ENCODE data around the gene GOLGA6L10.
"Not testable (repeated sequence)": the region's sequence is repeated elsewhere in the genome, so short reads cannot be mapped to it uniquely, and the experiment has no call there.

Gene GOLGA6L10

GRCh38 chr15:82317091-82317489 lies 32.2 kb downstream of the GOLGA6L10 start:
- H3K4me3 ChIP-seq (ENCODE audit: low read depth, low read length) = no peak overlapping the region
- TF ChIP-seq CTCF (IDR thresholded peaks at IDR 0.05; ENCODE audit: control insufficient read depth, extremely low read depth, insufficient read depth) = no peak

GRCh38 chr15:82316247-82317090 lies 32.8 kb downstream of the GOLGA6L10 start:
- H3K4me3 ChIP-seq (ENCODE audit: low read depth, low read length); DNase-seq (ENCODE audit: low read depth): not testable (repeated sequence)

More at GRCh38 chr15:82317091-82317489, 32.2 kb downstream of the GOLGA6L10 start:
- no peak for DNase-seq (ENCODE audit: low read depth)

GRCh38 chr15:82315519-82316246 lies 33.6 kb downstream of the GOLGA6L10 start:
- DNase-seq (ENCODE audit: low read depth) = no peak
- H3K4me3 ChIP-seq (ENCODE audit: low read depth, low read length) = no peak overlapping the region
- no peak for TF ChIP-seq CTCF (IDR thresholded peaks at IDR 0.05; ENCODE audit: control insufficient read depth, extremely low read depth, insufficient read depth)

- no peak for TF ChIP-seq CTCF (IDR thresholded peaks at IDR 0.05; ENCODE audit: control insufficient read depth, extremely low read depth, insufficient read depth)
These were observed 34.3 kb downstream of the GOLGA6L10 start for GRCh38 chr15:82314769-82315518.

GRCh38 chr15:82313951-82314768 lies 35.1 kb downstream of the GOLGA6L10 start:
- not testable (repeated sequence) for H3K4me3 ChIP-seq (ENCODE audit: low read depth, low read length); DNase-seq (ENCODE audit: low read depth)

More at GRCh38 chr15:82314769-82315518, 34.3 kb downstream of the GOLGA6L10 start:
- H3K4me3 ChIP-seq (ENCODE audit: low read depth, low read length) = no peak overlapping the region
- no peak for DNase-seq (ENCODE audit: low read depth)

- no peak for TF ChIP-seq CTCF (IDR thresholded peaks at IDR 0.05; ENCODE audit: control insufficient read depth, extremely low read depth, insufficient read depth)
- H3K4me3 ChIP-seq (ENCODE audit: low read depth, low read length) = no peak overlapping the region
- no peak for DNase-seq (ENCODE audit: low read depth)
These were observed 35.8 kb downstream of the GOLGA6L10 start for GRCh38 chr15:82313446-82313845.

- no peak for DNase-seq (ENCODE audit: low read depth)
- no peak for TF ChIP-seq CTCF (IDR thresholded peaks at IDR 0.05; ENCODE audit: control insufficient read depth, extremely low read depth, insufficient read depth)
- H3K4me3 ChIP-seq (ENCODE audit: low read depth, low read length) = no peak overlapping the region
These were observed 36.5 kb downstream of the GOLGA6L10 start for GRCh38 chr15:82312586-82313349.

GRCh38 chr15:82311321-82311720 lies 38.0 kb downstream of the GOLGA6L10 start:
- H3K4me3 ChIP-seq (ENCODE audit: low read depth, low read length) = not testable (repeated sequence)

More at GRCh38 chr15:82311321-82311720, 38.0 kb downstream of the GOLGA6L10 start:
- not testable (repeated sequence) for DNase-seq (ENCODE audit: low read depth)
